DOHH2 (cell line): Measurements from ENCODE around the gene HNRNPR.
A peak's percentile ranks its signal among the peaks of the same experiment; 100 is the strongest.

Source experiments
- H3F3A ChIP-seq: fragments of 200-600 bp; sonication (generic), shearing (Covaris generic); 2 replicates; pipeline ENCODE4 v1.6.0; 2016; ENCODE audit warnings: antibody characterized with exemption, mild to moderate bottlenecking; ENCODE audit not compliant: control insufficient read depth, insufficient read depth
- H3K27ac ChIP-seq: fragments of 200-600 bp; sonication (generic); 2 replicates; pipeline ENCODE4 v1.5.1; 2014; ENCODE audit warnings: low read depth, mild to moderate bottlenecking, low read length, moderate library complexity
- H3K27me3 ChIP-seq: fragments of 200-600 bp; sonication (generic); 2 replicates; pipeline ENCODE4 v1.6.1; 2014; ENCODE audit warnings: mild to moderate bottlenecking, low read length, mixed read lengths; ENCODE audit not compliant: control insufficient read depth
- H3K36me3 ChIP-seq: fragments of 200-600 bp; sonication (generic); 2 replicates; pipeline ENCODE4 v1.6.1; 2014; ENCODE audit warnings: mild to moderate bottlenecking, low read length, moderate library complexity, mixed read lengths; ENCODE audit not compliant: control insufficient read depth
- H3K4me1 ChIP-seq: fragments of 200-600 bp; sonication (generic); 2 replicates; pipeline ENCODE4 v1.6.1; 2014; ENCODE audit warnings: mild to moderate bottlenecking, low read length, mixed read lengths; ENCODE audit not compliant: control insufficient read depth
- H3K4me2 ChIP-seq: fragments of 200-600 bp; sonication (generic); 2 replicates; pipeline ENCODE4 v1.6.0; 2014; ENCODE audit warnings: mild to moderate bottlenecking, low read length, moderate library complexity
- H3K4me3 ChIP-seq: fragments of 200-600 bp; sonication (generic); 2 replicates; pipeline ENCODE4 v1.5.1; 2014; ENCODE audit warnings: mild to moderate bottlenecking, low read length, mixed read lengths
- H3K79me2 ChIP-seq: fragments of 200-600 bp; sonication (generic); 2 replicates; pipeline ENCODE4 v1.6.1; 2014; ENCODE audit warnings: mild to moderate bottlenecking, low read length, mixed read lengths; ENCODE audit not compliant: control insufficient read depth
- H3K9me2 ChIP-seq: fragments of 200-600 bp; sonication (generic); replicated peaks from 2 replicates; pipeline ENCODE4 v1.6.1; 2014; ENCODE audit warnings: mild to moderate bottlenecking, low read length, mixed read lengths; ENCODE audit not compliant: control insufficient read depth
- H3K9me3 ChIP-seq: fragments of 200-600 bp; sonication (generic); 2 replicates; pipeline ENCODE4 v1.6.1; 2014; ENCODE audit warnings: antibody characterized with exemption, low read length, mixed read lengths; ENCODE audit not compliant: control insufficient read depth, insufficient read depth
- H4K20me1 ChIP-seq: fragments of 200-600 bp; sonication (generic); 2 replicates; pipeline ENCODE4 v1.6.0; 2014; ENCODE audit warnings: low read depth, mild to moderate bottlenecking, antibody characterized with exemption, low read length, moderate library complexity; ENCODE audit not compliant: control insufficient read depth, insufficient read depth
- EZH2phosphoT487 ChIP-seq: fragments of 200-600 bp; sonication (generic); IDR thresholded peaks from 2 replicates; pipeline ENCODE4 v1.6.1; 2017; ENCODE audit warnings: borderline replicate concordance, mild to moderate bottlenecking, antibody characterized with exemption, low read length, moderate library complexity, mixed read lengths
- TF ChIP-seq, protein P1 (sequence below): fragments of 200-600 bp; sonication (generic); IDR thresholded peaks from one replicate; pipeline ENCODE4 v1.5.1; 2014; ENCODE audit warnings: antibody characterized with exemption, mild to moderate bottlenecking, low read depth, low read length; ENCODE audit not compliant: poor library complexity, severe bottlenecking

Gene HNRNPR

GRCh38 chr1:23339632-23340031 lies 4.5 kb downstream of the HNRNPR start:
- Histone ChIP-seq H3K4me3 (no peak overlapping the region; the same call in 1 of the 2 replicates), H3K9me2 (no peaks in the 10 kb centered on the region), H4K20me1 (peaks cover 63% of the 10 kb centered on the region), H3K27me3 (no peaks in the 10 kb centered on the region), H3K9me3 (no peaks in the 10 kb centered on the region), H3K4me1 (peaks cover 33% of the 10 kb centered on the region), H3F3A (peaks cover 10% of the 10 kb centered on the region; the same call in 1 of the 2 replicates), H3K79me2 (peaks cover 90% of the 10 kb centered on the region), H3K4me2 (peak overlapping the region; percentile 88), H3K27ac (no peak overlapping the region), H3K36me3 (peaks cover 87% of the 10 kb centered on the region)
- TF ChIP-seq EZH2phosphoT487: no peak
- TF ChIP-seq, protein P1, sequence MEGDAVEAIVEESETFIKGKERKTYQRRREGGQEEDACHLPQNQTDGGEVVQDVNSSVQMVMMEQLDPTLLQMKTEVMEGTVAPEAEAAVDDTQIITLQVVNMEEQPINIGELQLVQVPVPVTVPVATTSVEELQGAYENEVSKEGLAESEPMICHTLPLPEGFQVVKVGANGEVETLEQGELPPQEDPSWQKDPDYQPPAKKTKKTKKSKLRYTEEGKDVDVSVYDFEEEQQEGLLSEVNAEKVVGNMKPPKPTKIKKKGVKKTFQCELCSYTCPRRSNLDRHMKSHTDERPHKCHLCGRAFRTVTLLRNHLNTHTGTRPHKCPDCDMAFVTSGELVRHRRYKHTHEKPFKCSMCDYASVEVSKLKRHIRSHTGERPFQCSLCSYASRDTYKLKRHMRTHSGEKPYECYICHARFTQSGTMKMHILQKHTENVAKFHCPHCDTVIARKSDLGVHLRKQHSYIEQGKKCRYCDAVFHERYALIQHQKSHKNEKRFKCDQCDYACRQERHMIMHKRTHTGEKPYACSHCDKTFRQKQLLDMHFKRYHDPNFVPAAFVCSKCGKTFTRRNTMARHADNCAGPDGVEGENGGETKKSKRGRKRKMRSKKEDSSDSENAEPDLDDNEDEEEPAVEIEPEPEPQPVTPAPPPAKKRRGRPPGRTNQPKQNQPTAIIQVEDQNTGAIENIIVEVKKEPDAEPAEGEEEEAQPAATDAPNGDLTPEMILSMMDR: no peak

GRCh38 chr1:23337869-23338268 lies 6.2 kb downstream of the HNRNPR start:
- H3K27me3 ChIP-seq: no peaks in the 10 kb centered on the region
- TF ChIP-seq, protein P1: no peak
- no peak for TF ChIP-seq EZH2phosphoT487
- no peaks in the 10 kb centered on the region for H3K9me2 ChIP-seq
- H3K4me2 ChIP-seq: no peak overlapping the region
- H3K4me3 ChIP-seq: no peak overlapping the region
- no peaks in the 10 kb centered on the region for H3K9me3 ChIP-seq
- peaks cover 62% of the 10 kb centered on the region for H4K20me1 ChIP-seq
- H3K27ac ChIP-seq: no peak overlapping the region
- peaks cover 10% of the 10 kb centered on the region; the same call in 1 of the 2 replicates for H3F3A ChIP-seq
- peaks cover 33% of the 10 kb centered on the region for H3K4me1 ChIP-seq
- H3K79me2 ChIP-seq: peaks cover 95% of the 10 kb centered on the region
- H3K36me3 ChIP-seq: peaks cover 92% of the 10 kb centered on the region

DNA sequence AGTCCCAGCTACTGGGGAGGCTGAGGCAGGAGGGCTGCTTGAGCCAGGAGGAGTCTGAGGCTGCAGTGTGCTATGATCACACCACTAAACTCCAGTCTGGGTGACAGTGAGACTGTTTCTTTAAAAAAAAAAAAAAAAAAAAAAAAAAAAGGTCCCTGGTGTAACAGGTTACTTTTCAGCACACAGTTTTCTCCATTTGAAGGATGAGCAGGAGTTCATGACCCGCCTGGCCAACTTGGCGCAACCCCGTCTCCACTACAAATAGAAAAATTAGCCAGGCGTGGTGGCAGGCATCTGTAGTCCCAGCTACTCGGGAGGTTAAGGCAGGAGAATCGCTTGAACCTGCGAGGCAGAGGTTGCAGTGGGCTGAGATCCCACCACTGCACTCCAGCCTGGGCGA lies 12.4 kb downstream of the HNRNPR start:
- TF ChIP-seq EZH2phosphoT487: no peak
- TF ChIP-seq, protein P1: no peak
- no peak overlapping the region for H3K4me3 ChIP-seq
- peaks cover 88% of the 10 kb centered on the region for H3K36me3 ChIP-seq
- no peaks in the 10 kb centered on the region for H3F3A ChIP-seq
- no peaks in the 10 kb centered on the region for H3K9me2 ChIP-seq
- H3K4me1 ChIP-seq: no peaks in the 10 kb centered on the region
- no peaks in the 10 kb centered on the region for H3K9me3 ChIP-seq
- H4K20me1 ChIP-seq: peaks cover 20% of the 10 kb centered on the region
- H3K79me2 ChIP-seq: peaks cover 92% of the 10 kb centered on the region
- no peak overlapping the region for H3K27ac ChIP-seq
- no peaks in the 10 kb centered on the region for H3K27me3 ChIP-seq
- H3K4me2 ChIP-seq: no peak overlapping the region
